DMS153 (cell line): Measurements from ENCODE around the gene CPPED1.

Experiments
- DNase-seq: peaks from one replicate; lab custom pipeline; 2025; lab: John Stamatoyannopoulos, UW

CPPED1 gene

DNA sequence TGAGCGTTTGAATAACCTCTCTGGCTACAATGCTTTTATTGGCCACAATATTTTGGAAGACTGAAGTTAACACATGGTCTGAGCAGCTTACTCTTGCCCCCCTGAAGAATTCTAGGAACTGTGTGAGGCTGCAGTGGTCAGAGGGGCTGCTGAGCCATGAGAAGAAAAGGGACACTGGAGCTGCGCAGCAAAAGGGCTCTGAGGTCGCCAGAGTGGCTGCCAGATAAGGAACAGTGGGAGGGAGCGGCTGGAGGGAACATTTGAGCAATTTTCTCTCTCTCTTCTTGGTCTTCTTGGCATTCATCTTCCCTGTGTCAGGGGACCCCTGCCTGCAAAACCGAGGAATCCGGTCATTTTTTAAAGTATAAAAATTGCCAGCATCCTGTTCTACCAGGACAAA, 66.1 kb downstream of the CPPED1 start:
- DNase-seq: no peak

DNA sequence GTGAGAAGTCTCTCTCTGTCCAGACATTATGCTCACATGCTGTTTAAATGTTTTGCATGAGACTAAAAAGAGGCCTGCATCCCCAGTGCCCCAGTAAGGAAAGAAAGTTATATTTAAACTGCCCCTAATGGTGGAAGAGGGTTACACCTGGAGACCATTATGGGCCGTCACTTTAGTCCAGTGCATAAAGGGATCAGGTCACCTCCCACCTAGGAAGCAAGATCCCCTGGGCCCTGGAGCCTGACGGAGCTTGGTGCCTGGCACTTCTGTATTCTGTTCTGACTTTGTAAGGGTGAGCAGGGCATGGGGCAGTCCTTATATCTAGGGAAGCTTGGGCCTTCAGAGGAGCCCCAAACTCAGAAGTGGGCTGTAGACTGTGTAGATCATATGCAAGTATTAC, 67.9 kb downstream of the CPPED1 start:
- DNase-seq: no peak

DNA sequence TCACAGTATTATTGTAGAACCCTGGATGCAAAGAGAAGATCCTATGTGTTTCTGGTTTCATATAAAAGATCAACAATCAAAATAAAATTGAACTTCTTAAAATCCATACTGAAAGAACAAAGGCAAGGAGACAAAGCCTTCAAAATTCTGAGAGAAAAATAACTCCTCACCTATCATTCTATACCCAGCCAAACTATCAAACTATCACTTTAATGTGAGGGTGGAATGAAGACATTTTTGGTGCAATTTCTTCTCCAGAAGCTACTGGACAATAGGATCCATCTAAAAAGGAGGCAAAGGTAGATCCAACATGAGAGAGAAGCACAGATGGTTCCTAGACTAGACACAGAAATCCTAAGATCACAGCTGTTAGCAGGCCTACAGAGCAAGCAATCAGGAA, 71.1 kb downstream of the CPPED1 start:
- DNase-seq: no peak

DNA sequence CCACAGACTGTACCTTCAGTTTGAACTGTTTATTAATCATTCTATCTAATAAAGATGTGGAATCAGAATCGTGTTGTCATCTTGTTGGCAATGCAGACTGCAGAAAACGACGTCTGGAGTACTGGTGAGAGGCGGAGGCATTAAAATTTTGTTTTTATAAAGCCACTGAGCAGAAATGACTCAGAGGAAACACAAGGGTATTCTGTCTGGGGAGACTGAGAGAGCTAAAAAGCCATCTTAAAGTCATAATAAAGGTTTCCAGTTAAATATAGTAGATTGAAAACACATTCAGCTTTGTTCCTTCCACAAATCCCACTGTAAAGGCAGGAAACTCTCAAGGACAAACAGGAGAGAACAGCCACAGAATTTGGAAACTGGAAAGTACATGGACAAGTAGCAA, 74.2 kb downstream of the CPPED1 start:
- DNase-seq: no peak

DNA sequence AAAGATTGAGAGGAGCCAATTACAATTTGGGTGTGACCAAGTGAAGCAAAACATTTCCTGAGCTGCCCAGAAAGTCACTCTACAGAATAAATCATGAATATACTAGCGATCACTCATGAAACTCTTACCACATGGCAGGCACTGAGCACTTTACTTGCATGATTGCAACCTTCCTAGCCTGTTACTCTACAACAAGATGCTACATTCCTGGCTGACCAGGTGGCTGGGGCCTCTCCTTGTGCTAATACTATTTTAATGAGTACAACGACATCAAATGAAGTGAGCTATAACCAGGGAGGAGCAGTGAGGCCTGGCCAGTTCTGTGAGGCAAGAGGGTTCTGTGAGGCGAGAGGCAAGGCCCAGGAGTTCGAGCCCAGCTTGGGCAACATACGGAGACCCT, 75.2 kb downstream of the CPPED1 start:
- no peak for DNase-seq

DNA sequence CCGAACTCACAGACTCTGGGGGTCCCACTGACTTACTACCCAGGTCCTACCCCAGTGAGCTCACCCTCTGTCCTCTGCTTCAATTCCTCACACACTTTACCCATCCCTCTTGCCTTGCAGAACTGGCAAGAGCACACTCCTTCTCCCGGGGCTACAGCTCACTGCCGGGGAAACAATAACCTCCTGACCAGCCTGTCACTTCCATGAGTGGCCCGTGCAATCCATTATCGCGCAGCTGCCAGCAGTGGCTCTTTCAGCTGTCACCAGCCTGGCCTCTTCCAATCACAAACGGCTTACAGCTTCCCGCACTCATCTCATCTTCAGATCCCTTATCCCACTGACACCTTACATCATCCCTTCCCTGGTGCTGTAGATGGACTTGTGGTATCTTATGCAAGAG, 79.5 kb downstream of the CPPED1 start:
- no peak for DNase-seq

DNA sequence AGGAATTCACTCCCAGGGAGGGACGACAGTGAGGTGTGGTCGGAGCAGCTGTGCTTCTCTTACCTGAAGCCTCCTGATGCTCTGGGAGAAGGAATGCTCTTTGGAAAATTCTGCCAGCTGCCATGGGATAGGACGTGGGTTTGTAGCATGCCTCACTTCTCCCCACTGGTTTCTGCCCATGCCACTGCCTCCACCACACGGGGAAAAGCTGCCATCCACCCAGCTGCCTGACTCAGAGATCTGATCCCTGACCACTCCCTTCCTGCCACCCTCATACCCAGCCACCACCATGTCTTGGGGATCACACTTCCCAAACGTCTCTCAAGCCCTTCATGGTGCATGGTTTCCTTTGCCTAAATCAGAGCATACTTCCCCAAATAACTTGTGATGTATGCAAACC, 80.0 kb downstream of the CPPED1 start:
- DNase-seq: no peak

DNA sequence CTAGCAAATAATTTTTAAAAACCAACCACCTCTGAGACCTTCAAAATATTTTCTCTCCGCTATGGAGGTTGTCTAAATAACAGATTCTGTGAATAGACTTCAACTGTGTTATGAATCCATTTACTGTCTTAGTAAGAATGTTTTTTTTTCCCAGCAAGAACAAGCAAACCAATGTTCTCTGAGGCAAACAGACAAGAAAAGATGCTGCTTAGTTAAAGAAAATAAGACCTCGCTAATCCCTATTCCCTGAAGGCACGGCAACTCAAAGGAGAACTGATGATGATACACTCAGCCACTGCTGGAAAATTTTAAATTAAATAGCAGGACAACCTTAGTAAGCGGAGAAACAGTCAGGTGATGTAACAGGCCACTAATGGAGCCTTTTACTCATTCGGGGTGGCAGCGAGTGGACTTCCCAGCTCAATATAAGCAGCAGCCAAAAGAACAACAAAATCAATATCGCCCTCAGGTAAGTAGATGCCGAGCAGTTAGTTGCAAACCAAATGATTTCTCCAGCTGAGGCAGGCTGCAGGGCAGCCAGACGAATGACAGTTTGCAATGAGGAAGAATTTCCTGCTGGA, 81.8 kb downstream of the CPPED1 start:
- DNase-seq: no peak

DNA sequence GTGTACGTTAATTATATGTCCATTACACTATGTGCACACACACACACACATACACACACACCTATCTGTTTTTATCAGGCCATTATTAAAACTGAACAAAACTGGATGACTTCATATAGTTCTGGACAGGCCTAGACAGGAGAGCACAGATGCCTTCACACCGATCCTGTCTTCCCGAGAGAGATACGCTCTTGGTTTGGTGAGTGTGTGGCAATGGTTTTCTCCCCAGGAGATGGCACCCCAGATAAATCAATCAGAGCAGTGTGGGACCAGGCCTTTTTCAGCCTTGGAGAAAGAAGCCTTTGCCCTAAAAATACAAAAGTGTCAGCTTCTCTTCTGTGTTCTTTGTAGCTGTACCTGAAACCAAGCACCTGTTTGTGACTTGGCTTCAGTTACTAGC, 83.7 kb downstream of the CPPED1 start:
- DNase-seq: no peak

DNA sequence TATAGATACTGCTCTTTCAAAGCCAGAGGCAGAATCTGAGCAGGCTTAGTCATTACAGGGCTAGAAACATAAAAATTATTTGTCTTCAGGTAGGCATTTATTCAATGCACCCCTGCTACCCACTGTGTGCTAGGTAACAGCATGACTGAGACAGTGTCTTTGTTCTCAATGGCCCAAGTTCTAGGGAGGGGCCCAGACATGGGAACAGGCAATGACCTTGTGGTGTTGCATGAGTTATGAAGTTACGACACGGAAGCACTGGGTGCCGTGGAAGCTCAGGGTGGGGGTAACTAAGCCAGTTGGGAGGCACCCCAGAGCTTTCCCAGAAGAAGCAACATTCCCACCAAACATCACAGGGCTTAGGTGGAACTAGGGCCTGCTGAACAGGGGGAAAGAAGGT, 87.0 kb downstream of the CPPED1 start:
- DNase-seq: no peak

DNA sequence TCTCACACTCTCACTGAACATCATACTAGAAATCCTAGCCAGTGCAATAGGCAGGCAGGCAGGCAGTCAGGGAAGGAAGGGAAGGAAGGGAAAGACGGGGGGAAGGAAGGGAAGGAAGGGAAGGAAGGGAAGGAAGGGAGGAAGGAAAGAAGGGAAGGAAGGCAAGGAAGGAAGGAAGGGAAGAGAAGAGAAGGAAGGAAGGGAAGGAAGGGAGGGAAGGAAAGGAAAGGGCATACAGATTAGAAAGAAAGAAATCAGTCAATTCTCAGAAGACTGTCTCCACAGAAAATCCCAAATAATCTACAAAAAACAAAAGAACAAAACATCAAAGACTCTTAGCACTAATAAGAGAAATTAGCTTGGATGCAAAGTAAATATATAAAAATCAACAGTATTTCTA, 93.9 kb downstream of the CPPED1 start:
- DNase-seq: no peak

DNA sequence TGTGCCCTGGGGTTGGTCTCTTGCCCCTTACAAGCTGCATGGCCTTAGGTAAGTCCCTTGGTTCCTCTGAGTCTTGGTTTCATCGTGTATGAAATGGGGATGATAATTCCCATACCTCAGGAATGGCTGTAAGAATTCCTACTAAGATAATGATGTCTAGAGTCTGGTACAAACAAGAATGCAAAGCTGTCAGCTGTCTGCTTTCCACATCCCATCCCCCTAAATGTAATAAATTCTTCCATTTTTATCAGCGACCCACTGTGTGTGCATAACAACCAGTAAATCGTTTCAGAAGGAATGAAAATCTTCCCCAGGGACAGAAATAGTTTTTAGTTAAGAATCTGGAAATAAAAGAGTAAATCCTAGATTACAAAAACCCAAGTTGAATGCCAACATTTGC, 95.4 kb downstream of the CPPED1 start:
- no peak for DNase-seq

DNA sequence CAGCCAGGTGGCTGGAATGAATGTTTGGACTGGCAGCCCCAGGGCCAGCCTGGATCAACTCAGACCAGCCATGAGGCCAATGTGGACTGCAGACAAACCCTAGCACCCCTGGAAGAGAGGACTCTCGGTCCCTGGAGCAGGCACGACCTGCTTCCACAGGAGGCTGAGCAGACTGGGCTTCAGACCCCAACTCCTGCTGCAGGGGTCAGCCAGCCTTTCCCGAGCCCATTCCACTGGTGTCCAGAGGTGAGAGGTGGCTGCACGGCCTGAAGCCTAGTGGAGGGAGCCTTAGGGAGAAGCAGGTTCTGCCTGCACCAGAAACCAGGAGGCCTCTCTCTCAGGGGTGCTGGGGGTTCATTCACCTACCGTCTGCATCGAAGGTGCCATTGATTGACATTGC, 97.1 kb downstream of the CPPED1 start:
- no peak for DNase-seq

DNA sequence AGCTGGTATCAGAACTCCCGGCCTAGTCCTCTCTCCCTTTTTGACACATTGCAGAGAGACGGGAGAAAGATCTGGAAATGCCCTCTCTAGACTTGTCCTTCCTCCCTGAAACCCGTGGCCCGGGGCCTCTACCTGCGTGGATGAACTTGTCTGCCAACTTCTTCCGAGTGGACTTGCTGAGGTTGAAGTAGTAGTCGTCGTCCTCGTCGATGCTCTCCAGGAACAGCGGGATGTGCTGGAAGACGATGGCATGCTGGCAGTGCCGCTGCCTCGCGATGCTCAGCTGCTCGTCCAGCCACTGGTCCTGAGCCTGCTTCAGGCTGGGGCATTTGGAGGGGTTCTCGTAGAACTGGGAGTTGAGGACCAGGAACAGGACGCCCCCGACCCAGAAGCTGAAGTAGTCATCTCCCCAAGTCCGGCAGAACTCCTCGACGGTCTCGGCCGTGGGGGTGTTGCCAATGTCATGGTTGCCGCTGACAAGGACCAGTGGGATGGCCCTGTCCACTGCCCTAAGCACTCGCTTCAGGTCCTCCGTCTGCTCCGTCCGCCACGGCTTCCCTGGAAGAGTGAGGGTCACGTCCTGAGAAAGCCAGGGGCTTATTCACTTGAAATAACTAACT, 99.1 kb downstream of the CPPED1 start:
- DNase-seq: no peak

DNA sequence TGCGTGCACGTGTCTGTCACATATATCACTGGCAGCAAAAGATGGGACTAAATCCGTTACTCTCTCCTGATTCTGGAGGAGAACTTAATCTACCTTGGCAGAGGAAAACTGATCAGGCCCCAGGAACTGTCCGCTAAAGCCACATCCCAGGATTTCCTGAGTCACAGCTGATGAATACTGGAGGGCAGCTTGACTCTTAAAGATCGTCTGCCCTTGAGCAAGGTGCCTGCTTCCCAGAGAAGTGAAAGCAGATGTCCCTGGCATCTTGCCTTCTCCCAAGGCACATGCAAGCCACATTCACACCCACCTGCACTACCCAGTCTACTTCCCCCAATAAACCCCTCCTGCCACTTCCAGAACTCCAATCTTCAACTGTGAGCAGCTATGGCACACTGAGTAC, 99.8 kb downstream of the CPPED1 start:
- DNase-seq: no peak

DNA sequence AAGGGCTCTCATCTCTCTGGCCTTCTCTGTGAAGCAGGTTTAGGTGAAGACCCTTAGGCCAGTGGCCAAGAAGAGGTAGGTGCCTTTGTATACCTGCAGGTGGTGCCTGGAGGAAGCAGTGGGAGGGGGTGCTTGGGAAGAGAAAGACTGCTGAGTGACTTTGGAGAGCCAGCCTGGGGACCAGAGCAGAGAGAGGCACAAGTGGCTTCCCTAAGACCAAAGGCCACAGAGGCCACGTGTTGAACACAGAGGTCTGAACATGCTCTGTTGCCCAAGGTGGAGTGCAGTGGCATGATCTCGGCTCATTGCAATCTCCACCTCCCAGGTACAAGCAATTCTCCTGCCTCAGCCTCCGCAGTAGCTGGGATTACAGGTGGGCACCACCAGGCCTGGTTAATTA, 103.5 kb downstream of the CPPED1 start:
- no peak for DNase-seq

DNA sequence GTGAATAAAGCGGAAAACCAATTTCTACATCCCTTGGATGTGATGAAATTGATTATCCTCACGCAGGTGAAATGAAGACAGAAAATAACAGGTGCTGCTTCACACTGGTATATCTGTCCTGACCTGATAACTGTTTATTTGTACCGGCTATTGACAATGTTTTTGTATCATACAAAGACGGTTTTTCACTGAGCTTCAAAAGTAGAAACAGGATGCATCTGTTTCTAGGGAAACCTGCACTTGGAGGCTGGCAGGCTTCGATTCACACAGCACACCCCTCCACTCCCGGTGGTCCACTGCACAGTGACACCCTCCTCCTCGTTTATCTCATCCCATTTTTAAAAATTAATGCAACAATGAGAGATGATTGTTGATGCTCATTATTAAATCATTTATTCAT, 104.5 kb downstream of the CPPED1 start:
- DNase-seq: no peak

DNA sequence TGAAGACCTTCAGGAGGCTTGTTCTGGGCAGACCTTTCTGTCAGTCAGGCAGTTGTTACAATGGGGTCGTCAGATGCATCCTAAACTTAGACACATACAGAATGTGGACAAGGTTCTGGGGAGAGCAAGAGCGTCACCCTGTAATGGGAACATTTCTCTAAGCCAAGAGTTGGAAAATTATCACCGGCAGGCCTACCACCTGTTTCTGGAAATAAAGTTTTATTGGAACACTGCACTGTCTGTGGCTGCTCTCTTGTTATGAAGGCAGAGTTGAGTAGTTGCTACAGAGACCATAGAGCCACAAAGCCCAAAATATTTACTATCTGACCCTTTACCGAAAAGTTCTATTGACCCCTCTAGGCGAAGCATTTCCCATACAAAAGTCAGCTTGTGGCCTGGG, 106.2 kb downstream of the CPPED1 start:
- DNase-seq: no peak

DNA sequence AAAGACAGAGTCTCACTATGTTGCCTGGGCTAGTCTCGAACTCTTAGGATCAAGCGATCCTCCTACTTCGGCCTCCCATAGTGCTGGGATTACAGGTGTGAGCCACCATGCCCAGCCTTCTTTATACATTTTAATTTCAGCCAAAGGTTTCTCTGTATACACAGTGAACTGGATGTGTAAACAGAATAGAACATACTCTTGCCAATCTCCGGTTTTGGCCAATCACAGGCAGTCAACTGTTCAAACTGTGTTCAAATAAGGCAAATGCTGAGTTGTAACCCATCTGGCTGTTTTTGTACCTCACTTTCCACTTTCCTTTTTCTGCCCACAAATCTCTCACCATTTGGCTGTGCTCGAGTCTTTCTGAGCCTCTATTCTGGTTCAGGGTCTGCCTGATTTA, 108.2 kb downstream of the CPPED1 start:
- DNase-seq: no peak

DNA sequence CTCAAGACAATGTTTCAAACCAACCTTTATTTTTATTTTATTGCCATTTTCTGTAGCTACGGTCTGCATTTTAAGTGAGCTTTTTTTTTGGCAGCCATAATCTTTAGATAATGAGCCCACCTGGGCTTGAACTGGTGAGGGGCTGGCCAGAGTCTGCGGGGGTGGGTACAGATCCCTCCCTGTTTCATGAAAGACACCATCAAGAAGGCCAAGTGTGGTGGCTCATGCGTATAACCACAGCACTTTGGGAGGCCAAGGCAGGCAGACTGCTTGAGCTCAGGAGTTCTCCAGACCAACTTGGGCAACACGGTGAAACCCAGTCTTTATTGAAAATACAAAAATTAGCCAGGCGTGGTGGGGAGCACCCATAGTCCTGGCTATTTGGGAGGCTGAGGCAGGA, 113.7 kb downstream of the CPPED1 start:
- no peak for DNase-seq

DNA sequence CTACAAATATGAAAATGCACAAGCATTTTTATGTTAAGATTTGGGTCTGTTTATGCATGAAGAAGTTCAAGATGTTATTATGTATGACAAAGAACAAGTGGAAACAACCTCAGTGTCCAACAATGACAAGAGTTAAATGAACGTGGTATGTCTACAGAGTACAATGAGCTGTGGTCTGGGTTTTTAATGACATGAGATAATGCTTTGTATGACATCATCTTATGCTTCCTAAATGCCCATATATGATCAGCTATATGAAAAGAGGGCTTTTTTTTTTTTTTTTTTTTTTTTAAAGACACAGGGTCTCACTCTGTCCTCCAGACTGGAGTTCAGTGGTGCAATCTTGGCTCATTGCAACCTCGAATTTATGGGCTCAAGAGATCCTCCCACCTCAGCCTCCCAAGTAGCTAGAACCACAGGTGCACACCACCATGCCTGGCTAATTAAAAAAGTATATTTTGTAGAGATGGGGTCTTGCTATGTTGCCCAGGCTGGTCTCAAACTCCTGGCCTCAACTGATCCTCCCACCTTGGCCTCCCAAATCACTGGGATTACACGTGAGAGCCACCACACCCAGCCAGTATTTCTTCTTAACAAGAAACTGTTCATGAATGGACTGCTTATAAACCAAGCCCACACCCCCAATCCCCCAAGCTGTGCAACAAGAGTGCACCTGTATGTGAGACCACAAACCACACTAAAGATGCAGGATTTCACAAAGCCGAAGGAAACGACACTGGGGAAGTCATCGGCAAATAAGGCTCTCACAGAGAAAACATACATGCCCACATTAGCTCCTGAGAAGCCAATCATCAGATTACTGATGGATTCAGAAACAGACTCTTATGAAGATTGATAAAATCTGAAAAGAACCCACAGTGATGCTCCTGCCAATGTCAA, 114.5 kb downstream of the CPPED1 start:
- DNase-seq: no peak

DNA sequence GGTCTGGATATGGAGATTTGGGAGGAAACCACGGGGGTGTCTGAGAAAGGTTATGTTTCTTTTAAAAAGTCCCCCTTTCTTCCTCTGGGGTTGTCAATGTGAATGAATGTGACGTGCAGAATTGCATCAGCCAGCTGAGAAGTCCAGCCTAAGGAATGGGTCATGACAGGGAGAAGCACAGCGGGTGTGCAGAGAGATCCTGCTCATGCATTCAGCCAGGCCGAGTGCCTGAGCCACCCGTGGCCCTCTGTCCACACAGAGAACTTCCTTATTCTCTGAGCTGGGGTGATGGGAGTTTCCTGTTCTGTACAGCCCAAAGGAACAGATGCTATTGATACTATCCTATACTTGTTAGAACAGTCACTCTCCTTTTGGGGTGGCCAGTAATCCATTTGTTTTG, 117.9 kb downstream of the CPPED1 start:
- no peak for DNase-seq

DNA sequence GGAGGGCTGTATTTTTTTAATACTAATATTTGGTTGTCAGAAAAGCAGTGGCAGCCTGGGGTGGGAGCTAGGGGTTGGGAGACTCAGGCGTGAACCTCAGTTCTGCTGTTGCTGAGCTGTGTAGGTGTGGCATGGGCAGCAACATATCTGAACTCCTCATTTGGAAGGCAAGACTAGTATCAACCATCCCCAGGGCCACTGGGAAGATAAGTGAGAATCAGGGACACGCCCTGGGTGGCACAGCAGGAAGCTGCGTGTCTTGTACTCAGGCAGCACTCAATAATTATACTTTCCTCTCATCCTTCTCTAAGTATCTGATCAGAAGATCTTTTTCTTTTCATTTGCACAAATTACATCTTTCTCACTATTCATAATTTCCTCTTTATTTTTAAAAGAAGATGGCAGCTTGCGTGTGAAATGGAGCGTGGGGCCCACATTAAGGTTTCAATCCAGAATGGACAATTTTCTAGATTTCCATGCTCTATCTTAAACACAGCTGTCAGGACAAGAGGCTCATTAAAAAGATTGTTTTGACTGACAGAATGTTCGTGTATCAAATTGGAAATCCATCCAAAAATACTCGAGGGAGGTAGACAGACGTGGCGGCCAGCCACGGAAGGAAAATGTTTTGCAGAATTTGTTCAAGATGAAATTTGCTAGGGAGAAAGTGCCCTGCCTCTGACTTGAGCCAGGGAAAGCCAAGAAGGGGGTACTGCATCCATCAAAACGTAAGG, 121.1 kb downstream of the CPPED1 start:
- DNase-seq: no peak
